H7 (cell line): ENCODE measurements around the gene PRAMEF8. TPM values are rescaled to one million over a fixed set of nuclear protein-coding genes. Genes with fewer than 3 reads are reported as not detected.
"Not testable (repeated sequence)": the region's sequence is repeated elsewhere in the genome, so short reads cannot be mapped to it uniquely, and the experiment has no call there.

Experiments
- DNase-seq: peaks from one replicate; pipeline ENCODE4 v3.0.0; 2012
- H3K27me3 ChIP-seq: 2 replicates; pipeline ENCODE4 v1.6.0; 2011; ENCODE audit warnings: mild to moderate bottlenecking, low read length; ENCODE audit not compliant: control insufficient read depth, insufficient read depth
- H3K36me3 ChIP-seq: replicated peaks from 2 replicates; pipeline ENCODE4 v1.5.1; 2011; ENCODE audit warnings: low read length; ENCODE audit not compliant: control insufficient read depth, insufficient read depth
- H3K4me3 ChIP-seq: 2 replicates; pipeline ENCODE4 v1.5.1; 2011; ENCODE audit warnings: low read depth, mild to moderate bottlenecking, control low read depth, low read length, moderate library complexity; ENCODE audit not compliant: insufficient read depth
- total RNA-seq: library from RNA; depleted of rRNA; stranded (reverse); fragments of >200 nt; shearing (Covaris generic); gene quantifications from 2 replicates; pipeline ENCODE4 v1.2.3, GENCODE V29; 2014; rRNA removed

The PRAMEF8 gene
- total RNA-seq, 1 experiment from 2014 or later: not detected

DNA sequence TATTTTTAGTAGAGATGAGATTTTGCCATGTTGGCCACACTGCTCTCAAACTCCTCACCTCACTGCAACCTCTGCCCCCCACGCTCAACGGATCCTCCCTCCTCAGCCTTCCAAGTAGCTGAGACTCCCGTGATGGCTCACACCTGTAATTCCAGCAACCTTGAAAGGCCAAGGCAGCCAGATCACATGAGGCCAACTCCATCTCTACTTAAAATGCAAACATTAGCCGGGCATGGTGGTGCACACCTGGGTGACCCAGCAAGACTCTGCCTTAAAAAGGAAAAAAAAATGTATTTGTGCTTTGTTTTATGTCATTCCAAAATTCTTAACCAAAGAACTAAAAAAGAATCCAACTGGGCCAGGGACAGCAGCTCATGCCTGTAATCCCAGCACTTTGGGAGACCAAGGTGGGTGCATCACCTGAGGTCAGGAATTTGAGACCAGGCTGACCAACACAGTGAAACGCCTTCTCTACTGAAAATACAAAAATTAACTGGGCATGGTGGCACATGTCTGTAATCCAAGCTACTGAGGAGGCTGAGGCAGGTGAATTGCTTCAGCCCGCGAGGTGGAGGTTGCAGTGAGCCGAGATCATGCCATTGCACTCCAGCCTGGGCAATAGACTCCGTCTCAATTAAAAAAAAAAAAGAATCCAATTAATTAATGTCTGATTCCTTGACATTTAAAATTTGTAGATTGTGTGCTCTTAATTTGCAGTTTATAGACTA is 41.2 kb downstream of the PRAMEF8 start:
- not testable (repeated sequence) for H3K4me3 ChIP-seq, H3K27me3 ChIP-seq, H3K36me3 ChIP-seq, DNase-seq

DNA sequence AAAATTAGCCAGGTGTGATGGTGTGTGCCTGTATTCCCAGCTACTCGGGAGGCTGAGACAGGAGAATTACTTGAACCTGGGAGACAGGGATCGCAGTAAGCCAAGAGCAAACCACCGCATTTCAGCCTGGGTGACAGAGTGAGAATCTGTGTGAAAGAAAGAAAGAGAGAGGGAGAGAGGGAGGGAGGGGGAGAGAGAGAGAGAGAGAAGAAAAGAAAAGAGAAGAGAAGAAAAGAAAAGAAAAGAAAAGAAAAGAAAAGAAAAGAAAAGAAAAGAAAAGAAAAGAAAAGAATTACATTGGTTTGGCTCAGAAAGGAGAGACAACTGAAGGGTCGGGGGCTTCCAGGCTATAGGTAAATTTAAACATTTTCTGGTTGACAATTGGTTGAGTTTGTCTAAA is 45.3 kb downstream of the PRAMEF8 start:
- not testable (repeated sequence) for H3K27me3 ChIP-seq, H3K4me3 ChIP-seq, DNase-seq, H3K36me3 ChIP-seq

DNA sequence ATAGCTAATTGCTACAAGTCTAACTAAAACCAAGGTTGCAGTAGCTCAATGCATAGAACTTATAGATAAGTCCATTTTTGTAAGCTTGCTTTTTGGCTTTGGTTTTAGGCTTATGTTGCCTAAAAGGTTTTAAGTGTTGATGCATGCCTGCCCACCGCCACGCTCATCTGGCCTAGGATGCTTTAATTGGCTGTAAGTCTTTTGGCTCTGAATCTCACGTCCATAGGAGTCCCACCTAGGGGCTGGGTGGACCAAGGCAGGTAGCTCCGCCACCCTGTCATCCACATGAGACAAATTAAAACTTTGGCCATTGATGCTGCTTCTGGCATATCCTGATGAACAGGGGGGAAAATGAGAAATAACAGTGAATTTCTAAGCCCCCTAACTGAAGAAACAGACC is 47.4 kb downstream of the PRAMEF8 start:
- H3K27me3 ChIP-seq, H3K4me3 ChIP-seq, DNase-seq, H3K36me3 ChIP-seq: not testable (repeated sequence)

DNA sequence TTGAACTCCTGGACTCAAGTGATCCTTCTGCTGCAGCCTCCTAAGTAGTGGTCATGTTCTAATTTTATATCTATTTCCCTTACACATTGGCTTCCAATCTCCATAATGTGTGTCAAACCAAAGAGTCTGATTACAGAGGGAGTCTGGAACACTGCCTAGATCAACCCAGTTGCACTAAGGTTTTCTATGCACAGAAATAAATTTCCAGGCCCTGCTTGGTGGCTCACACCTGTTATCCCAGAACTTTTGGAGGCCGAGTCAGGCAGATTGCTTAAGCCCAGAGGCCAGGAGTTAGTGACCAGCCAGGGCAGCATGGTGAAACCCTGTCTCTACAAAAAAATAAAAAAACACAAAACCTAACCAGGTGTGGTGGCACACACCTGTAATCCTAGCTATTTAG is 50.9 kb downstream of the PRAMEF8 start:
- not testable (repeated sequence) for H3K4me3 ChIP-seq, H3K36me3 ChIP-seq, H3K27me3 ChIP-seq, DNase-seq

GRCh38 chr1:13232056-13232455 is 52.9 kb downstream of the PRAMEF8 start:
- not testable (repeated sequence) for DNase-seq, H3K36me3 ChIP-seq, H3K4me3 ChIP-seq, H3K27me3 ChIP-seq

Other genes starting within 250 kb of the PRAMEF8 start
- gene PRAMEF27, start 228.6 kb downstream of the PRAMEF8 start, total RNA-seq: not detected in 2 replicates
- not detected in 2 replicates for gene HNRNPCL3, start 224.4 kb downstream of the PRAMEF8 start, total RNA-seq
- not detected in 2 replicates for gene PRAMEF25, start 214.4 kb downstream of the PRAMEF8 start, total RNA-seq
- gene HNRNPCL2, start 168.3 kb downstream of the PRAMEF8 start, total RNA-seq: not detected in 2 replicates
- not detected in 2 replicates for gene PRAMEF26, start 129.1 kb downstream of the PRAMEF8 start, total RNA-seq
- not detected in 2 replicates for gene HNRNPCL4, start 119.5 kb downstream of the PRAMEF8 start, total RNA-seq
- gene PRAMEF9, start 113.3 kb downstream of the PRAMEF8 start, total RNA-seq: not detected in 2 replicates
- gene PRAMEF13, start 83.7 kb downstream of the PRAMEF8 start, total RNA-seq: not detected in 2 replicates
- gene PRAMEF18, start 59.0 kb downstream of the PRAMEF8 start, total RNA-seq: not detected in 2 replicates
- gene PRAMEF5, start 30.9 kb downstream of the PRAMEF8 start, total RNA-seq: not detected in 2 replicates
- gene PRAMEF33, start 18.4 kb upstream of the PRAMEF8 start, total RNA-seq: not detected in 2 replicates
- not detected in 2 replicates for gene PRAMEF15, start 30.4 kb upstream of the PRAMEF8 start, total RNA-seq
- gene PRAMEF14, start 62.0 kb upstream of the PRAMEF8 start, total RNA-seq: not detected in 2 replicates
- gene PRAMEF19, start 86.8 kb upstream of the PRAMEF8 start, total RNA-seq: not detected in 2 replicates
- gene PRAMEF17, start 104.5 kb upstream of the PRAMEF8 start, total RNA-seq: not detected in 2 replicates
- gene PRAMEF20, start 125.3 kb upstream of the PRAMEF8 start, total RNA-seq: not detected in 2 replicates
- gene LRRC38, start 228.9 kb upstream of the PRAMEF8 start, total RNA-seq: 0.28 TPM in 1 of 2 replicates, not detected in the other